Measurements from ENCODE around the gene IKZF3.
A peak's percentile ranks its signal among the peaks of the same experiment; 100 is the strongest.
"Not testable (repeated sequence)": the region's sequence is repeated elsewhere in the genome, so short reads cannot be mapped to it uniquely, and the experiment has no call there.

IKZF3 gene

GRCh38 chr17:39863918-39864746 lies at the start of gene IKZF3:
IKZF3 (minus strand) TSS chr17:39864312; CDS start chr17:39864126, 186 bp downstream.
- peak; percentile 62 to 89 for DNase-seq

GRCh38 chr17:39908789-39909352 lies 44.8 kb upstream of the IKZF3 start:
- DNase-seq = no peak

GRCh38 chr17:39904990-39905288 lies 40.8 kb upstream of the IKZF3 start:
- DNase-seq = no peak

- no peak for DNase-seq
Observed at GRCh38 chr17:39903158-39903884, 39.2 kb upstream of the IKZF3 start.

GRCh38 chr17:39902027-39902426 lies 37.9 kb upstream of the IKZF3 start:
- DNase-seq = not testable (repeated sequence)

GRCh38 chr17:39899215-39899614 lies 35.1 kb upstream of the IKZF3 start:
- DNase-seq = no peak

- DNase-seq = no peak
Observed at GRCh38 chr17:39898088-39898487, 34.0 kb upstream of the IKZF3 start.

GRCh38 chr17:39894681-39895376 lies 30.7 kb upstream of the IKZF3 start:
- DNase-seq = no peak

GRCh38 chr17:39889200-39889599 lies 25.1 kb upstream of the IKZF3 start:
- DNase-seq = no peak

- DNase-seq = no peak
Observed at GRCh38 chr17:39887078-39887477, 23.0 kb upstream of the IKZF3 start.

GRCh38 chr17:39886102-39886501 lies 22.0 kb upstream of the IKZF3 start:
- not testable (repeated sequence) for DNase-seq

- DNase-seq = peak in 1 of 2 experiments; percentile 11
Observed at GRCh38 chr17:39872751-39873150, 8.6 kb upstream of the IKZF3 start.

- no peak for DNase-seq
Observed at GRCh38 chr17:39871801-39872200, 7.7 kb upstream of the IKZF3 start.

- DNase-seq = no peak
Observed at GRCh38 chr17:39870776-39871175, 6.7 kb upstream of the IKZF3 start.

- DNase-seq = no peak
Observed at GRCh38 chr17:39868554-39868942, 4.4 kb upstream of the IKZF3 start.

- no peak for DNase-seq
Observed at GRCh38 chr17:39867880-39868553, 3.9 kb upstream of the IKZF3 start, which contains the start of gene ZPBP2. ZPBP2 (plus strand) TSS chr17:39868202; CDS start chr17:39868355, 153 bp downstream.

GRCh38 chr17:39867084-39867879 lies 3.2 kb upstream of the IKZF3 start:
- no peak for DNase-seq

GRCh38 chr17:39866013-39866730 lies 2.1 kb upstream of the IKZF3 start:
- no peak for DNase-seq

GRCh38 chr17:39863244-39863917 lies 731 bp downstream of the IKZF3 start:
- DNase-seq = no peak

- no peak for DNase-seq
Observed at GRCh38 chr17:39861235-39861634, 2.9 kb downstream of the IKZF3 start.

Data from NCI-H2081 (cell line).